Epithelial cell of proximal tubule (primary cell): ENCODE data around the gene ENO4. TPM values are rescaled to one million over a fixed set of nuclear protein-coding genes. Genes with fewer than 3 reads are reported as not detected.

Source experiments
- DNase-seq: peaks from one replicate; pipeline ENCODE4 v3.0.0-alpha.2; 2011; ENCODE audit warnings: low read depth
- H3K4me3 ChIP-seq: 2 replicates; pipeline ENCODE4 v1.5.1; 2011; ENCODE audit warnings: low read depth, mild to moderate bottlenecking, low read length
- CTCF ChIP-seq: conservative IDR thresholded peaks from 2 replicates; pipeline ENCODE4 v1.5.1; 2012; ENCODE audit warnings: low read depth, mild to moderate bottlenecking, low read length
- total RNA-seq: library from RNA; depleted of rRNA; stranded (reverse); fragments of >200 nt; gene quantifications from 2 replicates; pipeline ENCODE4 v1.2.3, GENCODE V29; 2015

The ENO4 gene
- total RNA-seq, 1 donor from 2014 or later: not detected

GRCh38 chr10:116910910-116911309, 61.6 kb downstream of the ENO4 start:
- no peak for DNase-seq
- H3K4me3 ChIP-seq: no peak overlapping the region
- no peak for TF ChIP-seq CTCF

- no peak for TF ChIP-seq CTCF
- H3K4me3 ChIP-seq: no peak overlapping the region
- DNase-seq: no peak
Measured at GRCh38 chr10:116912162-116912561, 62.9 kb downstream of the ENO4 start.

- TF ChIP-seq CTCF: no peak
- no peak for DNase-seq
- H3K4me3 ChIP-seq: no peak overlapping the region
Measured at GRCh38 chr10:116913695-116914094, 64.4 kb downstream of the ENO4 start.

- DNase-seq: no peak
- no peak overlapping the region for H3K4me3 ChIP-seq
- no peak for TF ChIP-seq CTCF
Measured at GRCh38 chr10:116915340-116915739, 66.0 kb downstream of the ENO4 start.

GRCh38 chr10:116917481-116917880, 68.2 kb downstream of the ENO4 start:
- no peak overlapping the region for H3K4me3 ChIP-seq
- DNase-seq: no peak
- no peak for TF ChIP-seq CTCF

GRCh38 chr10:116918583-116918982, 69.3 kb downstream of the ENO4 start:
- no peak overlapping the region for H3K4me3 ChIP-seq

More at GRCh38 chr10:116918583-116918982, 69.3 kb downstream of the ENO4 start:
- DNase-seq: no peak
- no peak for TF ChIP-seq CTCF
